WTC11 (cell line): ENCODE data around the gene ERMAP. TPM values are rescaled to one million over a fixed set of nuclear protein-coding genes. Genes with fewer than 3 reads are reported as not detected.

Experiments
- ATAC-seq: fragments of 200-7000 bp; cut with Tn5 transposase; 2 replicates; pipeline ENCODE4 v1.10.0; 2021; ENCODE audit warnings: mild to moderate bottlenecking, moderate library complexity
- CTCF ChIA-PET: fragments of 300-600 bp; sonication (Branson Sonifier 250); formaldehyde crosslinking; loops from one replicate; lab custom pipeline; 2021; ENCODE audit warnings: antibody characterized with exemption; lab: Charles Lee
- POLR2A ChIA-PET: fragments of 350-600 bp; sonication (Branson Sonifier 250); formaldehyde crosslinking; loops from one replicate; lab custom pipeline; 2021; ENCODE audit warnings: antibody characterized with exemption; lab: Charles Lee
- DNase-seq: peaks from one replicate; pipeline ENCODE4 v3.0.0; 2021; ENCODE audit warnings: low spot score
- H3K27ac Mint-ChIP-seq: 2 replicates; pipeline ENCODE4 v1.8.0; 2021; ENCODE audit warnings: mixed read lengths
- H3K27me3 Mint-ChIP-seq: 2 replicates; pipeline ENCODE4 v1.8.0; 2021; ENCODE audit warnings: low read depth, mild to moderate bottlenecking, moderate library complexity, mixed read lengths
- H3K36me3 Mint-ChIP-seq: 2 replicates; pipeline ENCODE4 v1.8.0; 2021; ENCODE audit warnings: mixed read lengths
- H3K4me1 Mint-ChIP-seq: 2 replicates; pipeline ENCODE4 v1.8.0; 2022; ENCODE audit warnings: mixed read lengths
- H3K4me3 Mint-ChIP-seq: 2 replicates; pipeline ENCODE4 v1.8.0; 2021; ENCODE audit warnings: mild to moderate bottlenecking, moderate library complexity, mixed read lengths
- H3K9me3 Mint-ChIP-seq: 2 replicates; pipeline ENCODE4 v1.8.0; 2021; ENCODE audit warnings: mixed read lengths
- ERG ChIP-seq: fragments of 250-450 bp; sonication (Bioruptor Pico); IDR thresholded peaks from 2 replicates; pipeline ENCODE4 v1.8.0; 2021; ENCODE audit warnings: mild to moderate bottlenecking
- FOXJ3 ChIP-seq: sonication (generic); formaldehyde crosslinking; IDR thresholded peaks from 2 replicates; pipeline ENCODE4 v1.9.0; 2021; ENCODE audit warnings: missing genetic modification reagents, mild to moderate bottlenecking, borderline replicate concordance
- IRF2 ChIP-seq: sonication (generic); formaldehyde crosslinking; IDR thresholded peaks from 2 replicates; pipeline ENCODE4 v1.8.0; 2022; ENCODE audit warnings: low read depth, missing genetic modification reagents, borderline replicate concordance
- NFATC4 ChIP-seq: fragments of 250-450 bp; sonication (Bioruptor Pico); IDR thresholded peaks from 2 replicates; pipeline ENCODE4 v1.9.0; 2021; ENCODE audit warnings: mild to moderate bottlenecking
- NFE2L1 ChIP-seq: sonication (generic); formaldehyde crosslinking; IDR thresholded peaks from 2 replicates; pipeline ENCODE4 v1.8.1; 2023; ENCODE audit warnings: missing genetic modification reagents
- NFYB ChIP-seq: sonication (generic); formaldehyde crosslinking; conservative IDR thresholded peaks from 2 replicates; pipeline ENCODE4 v1.8.0; 2022; ENCODE audit warnings: low read depth, missing genetic modification reagents
- NR3C1 ChIP-seq: sonication (generic); formaldehyde crosslinking; conservative IDR thresholded peaks from 2 replicates; pipeline ENCODE4 v1.8.1; 2023; ENCODE audit warnings: low read depth, mild to moderate bottlenecking, missing genetic modification reagents
- RELA ChIP-seq: sonication (generic); formaldehyde crosslinking; IDR thresholded peaks from 2 replicates; pipeline ENCODE4 v1.8.1; 2022; ENCODE audit warnings: missing genetic modification reagents, mild to moderate bottlenecking, borderline replicate concordance
- USF1 ChIP-seq: sonication (generic); formaldehyde crosslinking; IDR thresholded peaks from 2 replicates; pipeline ENCODE4 v1.8.0; 2022; ENCODE audit warnings: mild to moderate bottlenecking, missing genetic modification reagents
- ZBTB43 ChIP-seq: sonication (generic); formaldehyde crosslinking; IDR thresholded peaks from 2 replicates; pipeline ENCODE4 v1.8.1; 2023; ENCODE audit warnings: mild to moderate bottlenecking, missing genetic modification reagents
- ZNF423 ChIP-seq: fragments of 250-450 bp; sonication (Bioruptor Pico); IDR thresholded peaks from 2 replicates; pipeline ENCODE4 v2.1.2; 2022; ENCODE audit warnings: mild to moderate bottlenecking, moderate library complexity
- total RNA-seq: library from RNA; stranded (reverse); gene quantifications from 3 replicates; pipeline ENCODE4 v1.2.3, GENCODE V29; 2021
- TF ChIP-seq, protein P1 (sequence below): fragments of 250-450 bp; sonication (Bioruptor Pico); IDR thresholded peaks from 2 replicates; pipeline ENCODE4 v1.9.0; 2021; ENCODE audit warnings: mild to moderate bottlenecking, borderline replicate concordance
- TF ChIP-seq, protein P2 (sequence below): sonication (generic); formaldehyde crosslinking; IDR thresholded peaks from 2 replicates; pipeline ENCODE4 v1.8.0; 2022; ENCODE audit warnings: missing genetic modification reagents
- TF ChIP-seq, protein P3 (sequence below): sonication (generic); formaldehyde crosslinking; IDR thresholded peaks from 2 replicates; pipeline ENCODE4 v1.8.0; 2022; ENCODE audit warnings: mild to moderate bottlenecking, missing genetic modification reagents
- TF ChIP-seq, protein P4 (sequence below): sonication (generic); formaldehyde crosslinking; conservative IDR thresholded peaks from 2 replicates; pipeline ENCODE4 v1.8.1; 2023; ENCODE audit warnings: mild to moderate bottlenecking, low read depth, missing genetic modification reagents, moderate library complexity
- TF ChIP-seq, protein P5 (sequence below): fragments of 250-450 bp; sonication (Bioruptor Pico); IDR thresholded peaks from 2 replicates; pipeline ENCODE4 v1.9.0; 2021; ENCODE audit warnings: mild to moderate bottlenecking

ERMAP gene
- total RNA-seq, 1 experiment from 2014 or later = 2.6 TPM

GRCh38 chr1:42831273-42831672 is 14.4 kb downstream of the ERMAP start:
- ChIA-PET POLR2A (interaction anchor here (0.7 kb wide), 1 partner anchor 14 kb away, joined by 8 read pairs; no protein-coding TSS in a partner anchor), CTCF (interaction anchor here (0.6 to 3.4 kb wide), 6 partner anchors 15 to 1524 kb away, joined by 3 to 17 read pairs (median 8); partner anchors contain the start of gene ZNF691)
- DNase-seq (no peak), ATAC-seq (no peak)
- no peak overlapping the region for H3K27ac Mint-ChIP-seq
- H3K36me3 Mint-ChIP-seq = no peaks in the 10 kb centered on the region
- peaks cover 3% of the 10 kb centered on the region; the same call in 1 of the 2 replicates for H3K4me1 Mint-ChIP-seq
- H3K27me3 Mint-ChIP-seq = no peaks in the 10 kb centered on the region
- H3K4me3 Mint-ChIP-seq = no peak overlapping the region
- TF ChIP-seq IRF2 (CRISPR knock-in tag) = no peak
- no peak for TF ChIP-seq NFATC4 (CRISPR knock-in tag)
- TF ChIP-seq RELA (CRISPR knock-in tag) = no peak
- TF ChIP-seq NFYB (CRISPR knock-in tag) = no peak
- TF ChIP-seq, protein P1, sequence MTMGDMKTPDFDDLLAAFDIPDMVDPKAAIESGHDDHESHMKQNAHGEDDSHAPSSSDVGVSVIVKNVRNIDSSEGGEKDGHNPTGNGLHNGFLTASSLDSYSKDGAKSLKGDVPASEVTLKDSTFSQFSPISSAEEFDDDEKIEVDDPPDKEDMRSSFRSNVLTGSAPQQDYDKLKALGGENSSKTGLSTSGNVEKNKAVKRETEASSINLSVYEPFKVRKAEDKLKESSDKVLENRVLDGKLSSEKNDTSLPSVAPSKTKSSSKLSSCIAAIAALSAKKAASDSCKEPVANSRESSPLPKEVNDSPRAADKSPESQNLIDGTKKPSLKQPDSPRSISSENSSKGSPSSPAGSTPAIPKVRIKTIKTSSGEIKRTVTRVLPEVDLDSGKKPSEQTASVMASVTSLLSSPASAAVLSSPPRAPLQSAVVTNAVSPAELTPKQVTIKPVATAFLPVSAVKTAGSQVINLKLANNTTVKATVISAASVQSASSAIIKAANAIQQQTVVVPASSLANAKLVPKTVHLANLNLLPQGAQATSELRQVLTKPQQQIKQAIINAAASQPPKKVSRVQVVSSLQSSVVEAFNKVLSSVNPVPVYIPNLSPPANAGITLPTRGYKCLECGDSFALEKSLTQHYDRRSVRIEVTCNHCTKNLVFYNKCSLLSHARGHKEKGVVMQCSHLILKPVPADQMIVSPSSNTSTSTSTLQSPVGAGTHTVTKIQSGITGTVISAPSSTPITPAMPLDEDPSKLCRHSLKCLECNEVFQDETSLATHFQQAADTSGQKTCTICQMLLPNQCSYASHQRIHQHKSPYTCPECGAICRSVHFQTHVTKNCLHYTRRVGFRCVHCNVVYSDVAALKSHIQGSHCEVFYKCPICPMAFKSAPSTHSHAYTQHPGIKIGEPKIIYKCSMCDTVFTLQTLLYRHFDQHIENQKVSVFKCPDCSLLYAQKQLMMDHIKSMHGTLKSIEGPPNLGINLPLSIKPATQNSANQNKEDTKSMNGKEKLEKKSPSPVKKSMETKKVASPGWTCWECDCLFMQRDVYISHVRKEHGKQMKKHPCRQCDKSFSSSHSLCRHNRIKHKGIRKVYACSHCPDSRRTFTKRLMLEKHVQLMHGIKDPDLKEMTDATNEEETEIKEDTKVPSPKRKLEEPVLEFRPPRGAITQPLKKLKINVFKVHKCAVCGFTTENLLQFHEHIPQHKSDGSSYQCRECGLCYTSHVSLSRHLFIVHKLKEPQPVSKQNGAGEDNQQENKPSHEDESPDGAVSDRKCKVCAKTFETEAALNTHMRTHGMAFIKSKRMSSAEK (CRISPR knock-in tag) = no peak
- TF ChIP-seq ERG (CRISPR knock-in tag) = no peak
- TF ChIP-seq ZNF423 (CRISPR knock-in tag) = no peak
- TF ChIP-seq FOXJ3 (CRISPR knock-in tag) = no peak
- TF ChIP-seq, protein P2, sequence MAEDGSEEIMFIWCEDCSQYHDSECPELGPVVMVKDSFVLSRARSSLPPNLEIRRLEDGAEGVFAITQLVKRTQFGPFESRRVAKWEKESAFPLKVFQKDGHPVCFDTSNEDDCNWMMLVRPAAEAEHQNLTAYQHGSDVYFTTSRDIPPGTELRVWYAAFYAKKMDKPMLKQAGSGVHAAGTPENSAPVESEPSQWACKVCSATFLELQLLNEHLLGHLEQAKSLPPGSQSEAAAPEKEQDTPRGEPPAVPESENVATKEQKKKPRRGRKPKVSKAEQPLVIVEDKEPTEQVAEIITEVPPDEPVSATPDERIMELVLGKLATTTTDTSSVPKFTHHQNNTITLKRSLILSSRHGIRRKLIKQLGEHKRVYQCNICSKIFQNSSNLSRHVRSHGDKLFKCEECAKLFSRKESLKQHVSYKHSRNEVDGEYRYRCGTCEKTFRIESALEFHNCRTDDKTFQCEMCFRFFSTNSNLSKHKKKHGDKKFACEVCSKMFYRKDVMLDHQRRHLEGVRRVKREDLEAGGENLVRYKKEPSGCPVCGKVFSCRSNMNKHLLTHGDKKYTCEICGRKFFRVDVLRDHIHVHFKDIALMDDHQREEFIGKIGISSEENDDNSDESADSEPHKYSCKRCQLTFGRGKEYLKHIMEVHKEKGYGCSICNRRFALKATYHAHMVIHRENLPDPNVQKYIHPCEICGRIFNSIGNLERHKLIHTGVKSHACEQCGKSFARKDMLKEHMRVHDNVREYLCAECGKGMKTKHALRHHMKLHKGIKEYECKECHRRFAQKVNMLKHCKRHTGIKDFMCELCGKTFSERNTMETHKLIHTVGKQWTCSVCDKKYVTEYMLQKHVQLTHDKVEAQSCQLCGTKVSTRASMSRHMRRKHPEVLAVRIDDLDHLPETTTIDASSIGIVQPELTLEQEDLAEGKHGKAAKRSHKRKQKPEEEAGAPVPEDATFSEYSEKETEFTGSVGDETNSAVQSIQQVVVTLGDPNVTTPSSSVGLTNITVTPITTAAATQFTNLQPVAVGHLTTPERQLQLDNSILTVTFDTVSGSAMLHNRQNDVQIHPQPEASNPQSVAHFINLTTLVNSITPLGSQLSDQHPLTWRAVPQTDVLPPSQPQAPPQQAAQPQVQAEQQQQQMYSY (CRISPR knock-in tag) = no peak
- TF ChIP-seq ZBTB43 = no peak
- TF ChIP-seq, protein P3, sequence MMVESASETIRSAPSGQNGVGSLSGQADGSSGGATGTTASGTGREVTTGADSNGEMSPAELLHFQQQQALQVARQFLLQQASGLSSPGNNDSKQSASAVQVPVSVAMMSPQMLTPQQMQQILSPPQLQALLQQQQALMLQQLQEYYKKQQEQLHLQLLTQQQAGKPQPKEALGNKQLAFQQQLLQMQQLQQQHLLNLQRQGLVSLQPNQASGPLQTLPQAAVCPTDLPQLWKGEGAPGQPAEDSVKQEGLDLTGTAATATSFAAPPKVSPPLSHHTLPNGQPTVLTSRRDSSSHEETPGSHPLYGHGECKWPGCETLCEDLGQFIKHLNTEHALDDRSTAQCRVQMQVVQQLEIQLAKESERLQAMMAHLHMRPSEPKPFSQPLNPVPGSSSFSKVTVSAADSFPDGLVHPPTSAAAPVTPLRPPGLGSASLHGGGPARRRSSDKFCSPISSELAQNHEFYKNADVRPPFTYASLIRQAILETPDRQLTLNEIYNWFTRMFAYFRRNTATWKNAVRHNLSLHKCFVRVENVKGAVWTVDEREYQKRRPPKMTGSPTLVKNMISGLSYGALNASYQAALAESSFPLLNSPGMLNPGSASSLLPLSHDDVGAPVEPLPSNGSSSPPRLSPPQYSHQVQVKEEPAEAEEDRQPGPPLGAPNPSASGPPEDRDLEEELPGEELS (CRISPR knock-in tag) = no peak
- TF ChIP-seq, protein P4, sequence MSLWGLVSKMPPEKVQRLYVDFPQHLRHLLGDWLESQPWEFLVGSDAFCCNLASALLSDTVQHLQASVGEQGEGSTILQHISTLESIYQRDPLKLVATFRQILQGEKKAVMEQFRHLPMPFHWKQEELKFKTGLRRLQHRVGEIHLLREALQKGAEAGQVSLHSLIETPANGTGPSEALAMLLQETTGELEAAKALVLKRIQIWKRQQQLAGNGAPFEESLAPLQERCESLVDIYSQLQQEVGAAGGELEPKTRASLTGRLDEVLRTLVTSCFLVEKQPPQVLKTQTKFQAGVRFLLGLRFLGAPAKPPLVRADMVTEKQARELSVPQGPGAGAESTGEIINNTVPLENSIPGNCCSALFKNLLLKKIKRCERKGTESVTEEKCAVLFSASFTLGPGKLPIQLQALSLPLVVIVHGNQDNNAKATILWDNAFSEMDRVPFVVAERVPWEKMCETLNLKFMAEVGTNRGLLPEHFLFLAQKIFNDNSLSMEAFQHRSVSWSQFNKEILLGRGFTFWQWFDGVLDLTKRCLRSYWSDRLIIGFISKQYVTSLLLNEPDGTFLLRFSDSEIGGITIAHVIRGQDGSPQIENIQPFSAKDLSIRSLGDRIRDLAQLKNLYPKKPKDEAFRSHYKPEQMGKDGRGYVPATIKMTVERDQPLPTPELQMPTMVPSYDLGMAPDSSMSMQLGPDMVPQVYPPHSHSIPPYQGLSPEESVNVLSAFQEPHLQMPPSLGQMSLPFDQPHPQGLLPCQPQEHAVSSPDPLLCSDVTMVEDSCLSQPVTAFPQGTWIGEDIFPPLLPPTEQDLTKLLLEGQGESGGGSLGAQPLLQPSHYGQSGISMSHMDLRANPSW (CRISPR knock-in tag) = no peak
- TF ChIP-seq, protein P5, sequence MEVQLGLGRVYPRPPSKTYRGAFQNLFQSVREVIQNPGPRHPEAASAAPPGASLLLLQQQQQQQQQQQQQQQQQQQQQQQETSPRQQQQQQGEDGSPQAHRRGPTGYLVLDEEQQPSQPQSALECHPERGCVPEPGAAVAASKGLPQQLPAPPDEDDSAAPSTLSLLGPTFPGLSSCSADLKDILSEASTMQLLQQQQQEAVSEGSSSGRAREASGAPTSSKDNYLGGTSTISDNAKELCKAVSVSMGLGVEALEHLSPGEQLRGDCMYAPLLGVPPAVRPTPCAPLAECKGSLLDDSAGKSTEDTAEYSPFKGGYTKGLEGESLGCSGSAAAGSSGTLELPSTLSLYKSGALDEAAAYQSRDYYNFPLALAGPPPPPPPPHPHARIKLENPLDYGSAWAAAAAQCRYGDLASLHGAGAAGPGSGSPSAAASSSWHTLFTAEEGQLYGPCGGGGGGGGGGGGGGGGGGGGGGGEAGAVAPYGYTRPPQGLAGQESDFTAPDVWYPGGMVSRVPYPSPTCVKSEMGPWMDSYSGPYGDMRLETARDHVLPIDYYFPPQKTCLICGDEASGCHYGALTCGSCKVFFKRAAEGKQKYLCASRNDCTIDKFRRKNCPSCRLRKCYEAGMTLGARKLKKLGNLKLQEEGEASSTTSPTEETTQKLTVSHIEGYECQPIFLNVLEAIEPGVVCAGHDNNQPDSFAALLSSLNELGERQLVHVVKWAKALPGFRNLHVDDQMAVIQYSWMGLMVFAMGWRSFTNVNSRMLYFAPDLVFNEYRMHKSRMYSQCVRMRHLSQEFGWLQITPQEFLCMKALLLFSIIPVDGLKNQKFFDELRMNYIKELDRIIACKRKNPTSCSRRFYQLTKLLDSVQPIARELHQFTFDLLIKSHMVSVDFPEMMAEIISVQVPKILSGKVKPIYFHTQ (CRISPR knock-in tag) = no peak
- no peak for TF ChIP-seq NFE2L1 (CRISPR knock-in tag)
- TF ChIP-seq NR3C1 (CRISPR knock-in tag) = no peak
- TF ChIP-seq USF1 (CRISPR knock-in tag) = no peak
- H3K9me3 Mint-ChIP-seq = no peaks in the 10 kb centered on the region
